NT2/D1 (cell line): ENCODE data around the gene CCDC142.
A peak's percentile ranks its signal among the peaks of the same experiment; 100 is the strongest.

Source experiments
- DNase-seq: peaks from one replicate; pipeline ENCODE4 v3.0.0-alpha.2; 2011; ENCODE audit warnings: low read depth, low spot score
- H3K27me3 ChIP-seq: 2 replicates; pipeline ENCODE4 v1.6.0; 2011; ENCODE audit warnings: mild to moderate bottlenecking; ENCODE audit not compliant: insufficient read length, insufficient read depth
- H3K36me3 ChIP-seq: 2 replicates; pipeline ENCODE4 v1.6.1; 2011; ENCODE audit warnings: mild to moderate bottlenecking, low read length, mixed read lengths; ENCODE audit not compliant: insufficient read depth, insufficient read length
- H3K4me1 ChIP-seq: 2 replicates; pipeline ENCODE4 v1.5.1; 2011; ENCODE audit not compliant: insufficient read depth, insufficient read length
- H3K4me3 ChIP-seq: 2 replicates; pipeline ENCODE4 v1.5.1; 2011; ENCODE audit warnings: low read depth; ENCODE audit not compliant: insufficient read length
- H3K9ac ChIP-seq: 2 replicates; pipeline ENCODE4 v1.6.0; 2011; ENCODE audit warnings: low read depth; ENCODE audit not compliant: insufficient read length
- H3K9me3 ChIP-seq: 2 replicates; pipeline ENCODE4 v1.5.1; 2011; ENCODE audit warnings: mild to moderate bottlenecking, low read length; ENCODE audit not compliant: insufficient read depth
- SUZ12 ChIP-seq: IDR thresholded peaks from 2 replicates; pipeline ENCODE4 v1.6.1; 2011; ENCODE audit not compliant: insufficient read length, insufficient read depth; ENCODE audit errors: extremely low read depth
- YY1 ChIP-seq: IDR thresholded peaks from 2 replicates; pipeline ENCODE4 v1.6.1; 2011; ENCODE audit not compliant: insufficient read length, insufficient read depth
- ZNF274 ChIP-seq: IDR thresholded peaks from 2 replicates; pipeline ENCODE4 v1.6.1; 2011; ENCODE audit warnings: mild to moderate bottlenecking, low read depth, low read length

Gene CCDC142

DNA sequence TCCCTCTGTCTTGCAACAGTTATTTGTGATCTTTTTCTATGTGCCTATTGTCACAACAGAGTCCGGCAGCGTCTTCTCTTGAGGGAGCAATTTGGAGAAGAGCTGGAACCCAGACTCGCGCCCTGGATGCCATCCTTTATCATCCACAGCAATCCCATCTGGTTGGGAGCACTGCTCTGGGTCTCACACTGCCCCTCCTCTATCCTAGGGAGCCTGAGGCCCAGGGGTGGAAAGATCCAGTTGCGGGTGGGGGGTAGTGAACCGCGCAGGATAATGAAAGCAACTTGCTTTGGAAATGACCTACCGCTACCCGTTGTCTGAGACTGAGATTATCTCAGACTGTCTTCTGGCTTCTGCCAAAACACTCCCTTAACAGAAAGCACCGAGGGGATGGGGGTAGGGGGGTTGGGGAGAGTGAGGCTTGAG is 23.8 kb downstream of the CCDC142 start:
- Histone ChIP-seq H3K4me3 (peak overlapping the region; percentile 86), H3K27me3 (no peaks in the 10 kb centered on the region), H3K36me3 (peaks cover 35% of the 10 kb centered on the region), H3K9ac (peak overlapping the region; percentile 95), H3K4me1 (no peaks in the 10 kb centered on the region), H3K9me3 (no peaks in the 10 kb centered on the region)
- DNase-seq = no peak
- TF ChIP-seq YY1 (no peak), SUZ12 (no peak), ZNF274 (no peak)

DNA sequence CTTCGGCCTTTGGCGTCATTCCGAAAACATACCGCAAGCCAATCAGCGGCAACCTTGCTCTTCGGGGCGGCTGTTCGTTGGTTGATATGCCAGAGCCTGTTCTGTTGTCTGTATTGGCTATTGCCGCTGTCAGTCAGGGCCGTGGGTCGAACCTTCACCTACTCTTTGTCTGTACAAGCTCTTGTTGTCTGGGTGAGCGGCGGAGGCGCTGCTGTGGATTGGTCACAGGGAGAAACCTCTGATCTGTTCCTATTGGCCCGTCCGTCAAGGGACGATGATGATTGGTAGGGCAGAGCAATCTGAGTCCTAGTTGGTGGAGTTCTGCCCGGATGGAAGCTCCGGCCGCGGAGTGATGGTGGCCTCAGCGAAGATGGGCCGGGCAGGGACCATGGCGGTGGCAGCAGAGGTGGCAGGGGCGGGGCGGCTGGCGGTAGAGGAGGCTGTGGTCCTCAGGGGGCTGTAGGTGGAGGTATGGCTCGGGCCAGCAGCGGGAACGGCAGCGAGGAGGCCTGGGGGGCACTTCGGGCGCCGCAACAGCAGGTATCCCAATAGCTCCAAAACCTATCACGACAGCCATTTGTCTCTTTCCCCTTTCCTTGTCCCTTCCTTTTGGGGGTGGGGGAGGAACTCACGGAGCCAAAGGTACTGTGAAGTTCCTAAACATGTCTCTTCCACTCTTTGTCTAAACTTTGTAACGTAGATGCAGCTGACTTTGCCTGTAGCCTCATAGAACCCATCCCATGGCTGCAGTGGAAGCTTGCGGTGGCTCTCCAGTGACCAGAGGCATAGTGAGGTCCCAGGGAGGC is 24.5 kb downstream of the CCDC142 start, which contains the start of gene WBP1:
WBP1 (plus strand) TSS at position 307 of the 806 bp plus-strand sequence; CDS start at position 472, 165 bp downstream.
- no peaks in the 10 kb centered on the region for H3K4me1 ChIP-seq
- peak; percentile 99 for DNase-seq
- TF ChIP-seq ZNF274 = no peak
- peak; percentile 45 for TF ChIP-seq YY1
- no peaks in the 10 kb centered on the region for H3K9me3 ChIP-seq
- peak within 1 kb of the TSS; percentile 86 for H3K4me3 ChIP-seq
- no peaks in the 10 kb centered on the region for H3K27me3 ChIP-seq
- peak within 1 kb of the TSS; percentile 95 for H3K9ac ChIP-seq
- peaks cover 33% of the 10 kb centered on the region for H3K36me3 ChIP-seq

DNA sequence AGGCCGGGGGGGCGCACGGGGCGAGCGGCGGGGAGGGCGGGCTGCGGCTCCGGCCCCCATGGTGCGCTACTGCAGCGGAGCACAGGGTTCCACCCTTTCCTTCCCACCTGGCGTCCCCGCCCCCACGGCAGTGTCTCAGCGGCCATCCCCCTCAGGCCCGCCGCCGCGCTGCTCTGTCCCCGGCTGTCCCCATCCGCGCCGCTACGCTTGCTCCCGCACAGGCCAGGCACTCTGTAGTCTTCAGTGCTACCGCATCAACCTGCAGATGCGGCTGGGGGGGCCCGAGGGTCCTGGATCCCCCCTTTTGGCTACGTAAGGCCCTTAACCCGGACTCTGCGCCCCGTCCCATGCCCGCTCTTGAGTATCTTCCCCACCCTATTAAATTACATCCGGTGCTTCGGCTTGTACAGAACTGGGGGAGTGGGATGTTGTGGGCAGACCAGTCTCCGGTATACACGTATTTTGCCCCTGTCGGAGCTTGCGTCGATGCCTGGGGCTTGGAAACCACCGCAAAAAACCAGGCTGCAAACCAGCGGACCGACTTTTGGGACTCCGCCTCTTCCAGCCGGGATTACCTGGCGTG is 25.2 kb downstream of the CCDC142 start:
- DNase-seq = no peak
- Histone ChIP-seq H3K9me3 (no peaks in the 10 kb centered on the region), H3K4me3 (peak overlapping the region; percentile 63), H3K9ac (peak overlapping the region; percentile 68), H3K27me3 (no peaks in the 10 kb centered on the region), H3K36me3 (peaks cover 26% of the 10 kb centered on the region), H3K4me1 (no peaks in the 10 kb centered on the region)
- TF ChIP-seq YY1 (no peak), ZNF274 (no peak), SUZ12 (no peak)

DNA sequence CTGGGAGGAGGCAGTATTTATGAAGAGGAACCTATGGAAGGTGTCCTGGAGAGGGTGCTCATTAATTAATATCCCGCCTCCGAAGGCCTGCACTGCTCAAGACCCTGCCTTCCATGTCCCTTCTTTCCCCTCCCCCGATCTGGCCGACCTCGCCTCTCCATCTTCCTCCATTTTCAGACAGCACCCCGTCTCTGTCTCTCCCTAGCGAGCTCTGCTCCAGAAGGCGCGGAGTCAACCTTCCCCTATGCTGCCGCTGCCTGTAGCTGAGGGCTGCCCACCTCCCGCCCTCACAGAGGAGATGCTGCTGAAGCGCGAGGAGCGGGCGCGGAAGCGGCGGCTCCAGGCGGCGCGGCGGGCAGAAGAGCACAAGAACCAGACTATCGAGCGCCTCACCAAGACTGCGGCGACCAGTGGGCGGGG is 25.7 kb downstream of the CCDC142 start:
- H3K27me3 ChIP-seq = no peaks in the 10 kb centered on the region
- no peak for DNase-seq
- peak overlapping the region; percentile 53 for H3K4me3 ChIP-seq
- H3K9me3 ChIP-seq = no peaks in the 10 kb centered on the region
- TF ChIP-seq YY1 (no peak), ZNF274 (no peak), SUZ12 (no peak)
- H3K36me3 ChIP-seq = peaks cover 21% of the 10 kb centered on the region
- H3K4me1 ChIP-seq = no peaks in the 10 kb centered on the region
- H3K9ac ChIP-seq = peak overlapping the region; percentile 68

DNA sequence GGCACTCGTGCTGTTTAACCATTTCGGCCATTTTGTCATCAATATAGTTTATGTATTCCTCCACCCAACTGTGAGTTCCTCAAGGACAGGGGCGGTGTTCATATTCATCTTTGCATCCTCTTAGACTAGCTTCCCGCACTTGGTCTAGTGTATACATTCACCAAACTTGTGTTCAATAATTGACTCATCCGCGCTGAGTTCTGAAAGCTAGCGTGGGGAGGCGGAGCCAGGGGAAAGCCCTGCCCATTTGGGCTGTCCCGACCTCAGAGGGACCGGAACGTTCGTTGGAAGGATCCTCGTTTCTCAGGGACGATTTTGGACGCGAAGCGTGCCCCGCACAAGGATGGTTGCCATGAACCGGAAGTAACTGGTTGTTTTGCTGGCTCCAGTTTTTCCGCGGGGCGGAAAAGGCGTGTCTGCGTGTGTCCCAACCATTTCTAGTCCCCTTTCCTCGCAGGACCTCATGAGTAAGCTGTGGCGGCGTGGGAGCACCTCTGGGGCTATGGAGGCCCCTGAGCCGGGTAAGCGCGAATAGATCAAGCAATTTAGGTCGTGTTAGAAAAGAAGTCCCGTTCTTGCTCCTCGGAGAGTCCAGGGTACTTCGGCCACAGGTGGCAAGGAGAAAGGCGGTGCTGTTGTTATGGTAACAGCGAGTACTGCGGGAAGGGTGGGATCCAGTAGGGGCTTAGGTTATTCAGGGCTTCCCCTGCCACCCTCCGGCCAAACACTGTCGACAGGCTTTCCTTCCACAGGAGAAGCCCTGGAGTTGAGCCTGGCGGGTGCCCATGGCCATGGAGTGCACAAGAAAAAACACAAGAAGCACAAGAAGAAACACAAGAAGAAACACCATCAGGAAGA is 27.9 kb downstream of the CCDC142 start, which contains the start of gene INO80B:
INO80B (plus strand) TSS at position 434 of the 858 bp plus-strand sequence; CDS start at position 464, 30 bp downstream.
- H3K36me3 ChIP-seq = peaks cover 5% of the 10 kb centered on the region
- peak within 1 kb of the TSS; percentile 68 for H3K9ac ChIP-seq
- TF ChIP-seq YY1 (peak; percentile 96), SUZ12 (no peak)
- peak within 1 kb of the TSS; percentile 71 for H3K4me3 ChIP-seq
- no peaks in the 10 kb centered on the region for H3K27me3 ChIP-seq
- peak; percentile 97 for DNase-seq
- no peaks in the 10 kb centered on the region for H3K9me3 ChIP-seq
- no peaks in the 10 kb centered on the region for H3K4me1 ChIP-seq

DNA sequence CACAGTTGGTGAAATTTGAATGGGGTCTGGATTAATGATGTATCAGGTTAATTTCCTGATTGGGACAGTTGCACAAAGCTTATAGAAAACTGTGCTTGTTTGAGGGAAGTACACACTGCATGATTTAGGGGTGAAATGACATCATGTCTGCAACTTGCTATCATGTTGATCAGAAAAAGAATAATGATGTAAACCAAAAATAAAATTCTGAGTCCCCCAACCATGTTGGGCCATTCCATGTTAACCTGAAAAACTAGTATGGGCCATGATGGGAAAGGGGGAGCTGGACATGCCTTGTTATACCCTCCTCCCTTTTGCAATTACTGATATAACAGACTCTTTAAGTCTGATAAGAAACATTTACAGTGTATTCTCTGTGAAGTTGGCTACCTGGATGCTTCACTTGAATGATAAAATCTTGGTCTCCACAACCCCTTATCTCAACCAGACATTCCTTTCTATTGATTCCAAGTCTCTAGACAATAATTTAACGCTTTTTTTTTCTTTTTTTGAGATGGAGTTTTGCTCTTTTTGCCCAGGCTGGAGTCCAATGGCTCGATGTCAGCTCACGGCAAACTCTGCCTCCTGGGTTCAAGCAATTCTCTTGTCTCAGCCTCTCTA is 32.1 kb downstream of the CCDC142 start:
- H3K27me3 ChIP-seq = no peaks in the 10 kb centered on the region
- no peaks in the 10 kb centered on the region for H3K4me1 ChIP-seq
- TF ChIP-seq ZNF274 (no peak), YY1 (no peak), SUZ12 (no peak)
- no peak for DNase-seq
- no peak overlapping the region for H3K9ac ChIP-seq
- H3K36me3 ChIP-seq = peaks cover under 1% of the 10 kb centered on the region
- no peak overlapping the region for H3K4me3 ChIP-seq
- H3K9me3 ChIP-seq = no peaks in the 10 kb centered on the region
